NCI-H1092 (cell line): ENCODE data around the gene C11orf54.

ENCODE experiments used
- DNase-seq: peaks from one replicate; lab custom pipeline; 2025; lab: John Stamatoyannopoulos, UW

C11orf54 gene

DNA sequence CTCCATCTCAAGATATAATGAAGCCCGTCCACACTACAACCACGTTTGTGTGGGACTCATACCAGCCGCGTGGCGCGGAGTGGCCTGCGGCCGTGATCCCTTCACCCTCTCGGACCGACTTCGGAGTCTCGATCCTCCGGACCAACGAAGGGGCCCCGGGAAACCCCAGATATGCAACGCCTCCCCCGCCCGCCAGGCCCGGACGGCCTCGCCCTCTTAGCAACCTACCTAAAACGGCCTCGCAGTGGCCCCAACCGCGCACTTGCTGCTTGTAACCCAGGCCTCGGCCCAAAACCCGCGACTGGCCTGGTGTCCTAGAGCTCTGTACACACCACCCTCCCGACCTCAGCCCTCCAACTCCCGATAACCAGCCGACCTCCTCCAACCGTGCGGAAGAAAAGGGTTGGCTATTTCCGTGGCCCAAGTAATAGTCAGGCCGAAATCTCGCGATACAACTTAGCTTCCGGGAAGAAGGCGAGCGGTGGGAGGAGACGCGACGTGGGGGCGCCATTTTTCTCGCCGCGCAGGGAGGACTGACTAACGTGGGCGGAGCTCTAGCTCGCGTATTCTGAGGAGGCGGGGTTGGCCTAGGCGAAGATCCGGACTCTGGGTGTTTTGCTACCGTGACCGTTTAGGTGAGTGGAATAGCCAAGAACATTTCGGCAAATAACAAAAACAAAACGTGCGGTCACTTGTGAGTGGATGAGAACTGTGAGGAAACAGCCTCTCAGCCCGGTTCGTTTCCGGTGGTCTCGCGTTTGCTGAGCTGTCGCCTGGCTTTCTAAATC lies at the start of gene C11orf54, which contains the start of gene TAF1D:
Gene C11orf54 (plus strand): TSS at position 579 of the 788 bp plus-strand sequence. CDS start 5,722 bp downstream, outside the sequence.
Gene TAF1D (minus strand): TSS at position 402 of the 788 bp plus-strand sequence. CDS start 2,191 bp downstream, outside the sequence.
- DNase-seq = peak; percentile 100

DNA sequence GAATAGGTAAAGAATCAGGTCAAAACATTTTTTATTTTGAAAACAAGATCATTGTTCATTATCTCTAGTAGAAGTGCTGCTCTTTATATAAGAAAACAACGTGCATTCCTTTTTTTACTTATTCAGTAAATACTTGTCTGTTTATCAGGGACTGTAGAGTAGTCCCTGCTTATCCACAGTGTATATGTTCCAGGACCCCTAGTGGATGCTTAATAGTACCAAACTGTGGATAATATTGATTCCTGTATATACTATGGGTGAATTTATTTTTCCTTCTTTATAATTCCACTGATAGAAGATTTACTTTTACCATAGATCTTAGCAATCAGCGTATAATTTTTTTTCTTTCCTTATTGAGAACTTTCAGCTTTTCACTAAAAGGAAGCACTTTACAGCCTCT lies 47.4 kb upstream of the C11orf54 start:
- DNase-seq = no peak

DNA sequence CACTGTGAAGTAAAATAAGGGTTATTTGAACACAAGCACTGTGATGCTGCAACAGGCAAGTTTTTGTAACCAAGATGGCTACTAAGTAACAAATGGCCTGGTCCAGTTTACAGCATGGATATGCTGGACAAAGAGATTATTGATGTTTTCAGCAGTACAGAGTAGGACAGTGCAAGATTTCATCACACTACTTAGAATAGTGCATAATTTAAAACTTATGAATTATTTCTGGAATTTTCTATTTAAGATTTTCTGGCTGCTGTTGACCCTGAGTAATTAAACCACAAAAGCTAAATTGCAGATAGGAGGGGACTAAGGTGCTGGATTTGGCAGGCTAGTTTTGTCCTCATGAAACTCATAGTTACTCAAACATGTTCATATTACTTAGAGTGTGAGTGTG lies 46.9 kb upstream of the C11orf54 start:
- DNase-seq = no peak

DNA sequence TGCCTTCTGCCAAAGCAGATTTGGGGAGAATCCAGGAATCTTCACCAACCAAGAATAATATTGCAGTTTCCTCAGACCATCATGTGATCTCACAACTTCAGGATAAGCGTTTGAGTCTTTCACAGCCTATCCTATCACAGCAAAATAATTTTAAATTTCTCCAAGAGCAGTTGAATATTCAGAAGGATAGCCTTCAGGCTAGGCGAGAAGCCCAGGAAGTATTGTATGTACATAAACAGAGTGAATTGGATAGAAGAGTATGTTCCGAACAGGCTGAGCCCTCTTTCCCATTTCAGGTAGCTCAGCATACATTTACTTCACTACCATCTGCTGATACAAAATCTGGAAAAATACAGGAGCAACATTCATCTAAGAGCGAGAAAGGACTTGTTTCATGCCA lies 43.9 kb upstream of the C11orf54 start:
- DNase-seq = no peak

DNA sequence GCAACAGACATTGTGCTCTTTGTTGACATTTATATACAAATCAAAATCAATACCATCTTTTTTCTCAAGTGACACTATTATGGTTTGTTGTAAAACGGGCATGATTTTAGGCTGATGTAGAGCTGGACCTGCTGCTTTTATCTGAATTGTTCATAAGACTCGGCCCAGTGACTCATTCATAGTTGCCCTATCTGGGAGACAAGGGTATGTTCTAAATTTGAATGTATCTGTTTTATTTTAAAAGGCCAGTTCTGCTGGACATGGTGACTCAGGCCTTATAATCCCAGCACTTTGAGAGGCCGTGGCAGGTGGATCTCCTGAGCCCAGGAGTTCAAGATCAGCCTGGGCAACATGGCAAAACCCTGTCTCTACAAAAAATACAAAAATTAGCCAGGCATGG lies 40.6 kb upstream of the C11orf54 start:
- no peak for DNase-seq

DNA sequence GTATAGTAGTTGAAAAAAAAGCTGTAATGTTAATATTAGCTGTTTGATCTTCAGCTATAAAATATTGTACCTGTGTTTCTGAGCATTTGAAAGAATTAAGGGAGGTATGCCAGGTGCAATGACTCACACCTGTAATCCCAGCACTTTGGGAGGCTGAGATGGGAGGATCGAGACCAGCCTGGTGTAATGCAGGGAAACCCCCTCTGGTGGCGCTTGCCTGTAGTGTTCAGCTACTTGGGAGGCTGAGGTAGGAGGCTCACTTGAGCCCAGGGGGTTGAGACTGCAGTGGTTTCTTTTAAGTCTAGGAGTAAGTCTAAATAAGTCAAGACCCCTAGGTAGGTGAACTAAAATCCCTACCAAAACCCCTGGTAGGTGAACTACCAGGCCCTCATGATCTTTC lies 37.2 kb upstream of the C11orf54 start:
- DNase-seq = no peak

DNA sequence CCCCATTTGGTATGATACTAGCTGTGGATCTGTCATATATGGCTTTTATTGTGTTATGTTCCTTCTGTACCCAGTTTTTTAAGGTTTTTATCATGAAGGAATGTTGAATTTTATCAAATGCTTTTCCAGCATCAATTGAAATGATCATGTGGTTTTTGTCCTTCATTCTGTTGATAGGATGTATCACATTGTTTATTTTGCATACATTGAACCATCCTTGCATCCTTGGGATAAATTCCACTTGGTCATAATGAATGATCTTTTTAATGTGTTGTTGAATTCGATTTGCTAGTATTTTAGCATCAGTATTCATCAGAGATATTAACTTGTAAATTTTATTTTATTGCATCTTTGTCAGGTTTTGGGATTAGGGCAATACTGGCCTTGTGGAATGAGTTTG lies 31.2 kb upstream of the C11orf54 start:
- DNase-seq = no peak

DNA sequence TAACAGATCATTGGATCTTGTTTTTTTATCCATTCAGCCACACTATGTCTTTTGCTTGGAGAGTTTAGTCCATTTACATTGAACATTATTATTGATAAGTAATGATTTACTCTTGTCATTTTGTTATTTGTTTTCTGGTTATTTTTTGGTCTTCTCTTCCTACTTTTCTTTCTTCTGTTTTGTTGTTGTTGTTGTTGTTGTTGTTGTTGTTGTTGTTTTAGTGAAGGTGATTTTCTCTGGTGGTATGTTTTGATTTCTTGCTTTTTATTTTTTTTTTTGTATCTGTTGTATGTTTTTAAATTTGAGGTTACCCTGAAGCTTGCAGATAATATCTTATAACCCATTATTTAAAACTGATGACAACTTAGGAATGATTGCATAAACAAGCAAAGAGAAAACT lies 28.8 kb upstream of the C11orf54 start:
- no peak for DNase-seq

DNA sequence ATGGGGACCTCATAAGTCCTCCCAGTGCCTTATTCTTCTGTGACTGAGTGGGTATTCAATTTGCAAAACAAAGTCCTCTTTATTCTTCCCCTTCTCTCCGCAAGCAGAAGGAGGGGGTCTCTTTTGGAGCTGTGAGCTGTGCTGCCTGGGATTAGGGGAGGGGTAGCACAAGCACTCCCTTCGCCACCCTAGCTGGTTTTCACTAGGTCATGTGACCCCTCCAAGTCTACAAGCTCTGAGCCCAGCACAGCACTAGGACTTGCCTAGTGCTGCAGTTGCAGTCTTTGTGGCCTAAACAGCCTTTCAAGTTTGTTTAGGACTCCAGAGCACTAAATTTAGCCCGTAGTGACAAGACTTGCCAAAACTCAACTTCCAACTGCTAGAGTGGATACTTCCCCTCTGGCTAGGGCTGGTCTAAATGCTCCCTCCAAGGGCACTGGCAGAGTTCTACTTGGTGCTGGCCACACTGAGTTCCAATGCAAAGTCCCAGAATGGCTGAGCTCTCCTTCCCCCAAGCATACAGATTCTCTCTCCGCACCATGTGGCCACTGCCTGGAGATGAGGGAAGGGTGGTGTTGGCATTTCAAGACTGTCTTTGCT lies 25.6 kb upstream of the C11orf54 start:
- DNase-seq = no peak

DNA sequence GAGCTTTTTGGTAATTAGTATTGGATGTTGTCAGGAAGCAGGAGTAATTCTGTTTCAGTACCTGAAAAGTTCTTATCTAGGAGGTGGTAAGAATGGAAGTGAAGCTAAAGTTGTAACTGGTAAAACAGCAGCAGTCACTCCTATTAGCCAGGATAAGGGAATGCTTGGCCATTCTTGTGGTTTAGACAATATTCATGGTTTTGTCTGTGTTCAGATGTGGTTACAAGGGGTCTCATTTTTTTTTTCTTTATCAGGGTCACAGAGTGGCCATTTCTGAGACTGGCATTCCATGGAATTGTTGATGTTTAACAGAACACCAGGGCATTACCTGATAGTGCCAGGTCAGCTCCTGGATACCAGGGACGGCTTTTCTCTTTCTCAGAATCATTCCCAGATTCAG lies 24.0 kb upstream of the C11orf54 start:
- no peak for DNase-seq

DNA sequence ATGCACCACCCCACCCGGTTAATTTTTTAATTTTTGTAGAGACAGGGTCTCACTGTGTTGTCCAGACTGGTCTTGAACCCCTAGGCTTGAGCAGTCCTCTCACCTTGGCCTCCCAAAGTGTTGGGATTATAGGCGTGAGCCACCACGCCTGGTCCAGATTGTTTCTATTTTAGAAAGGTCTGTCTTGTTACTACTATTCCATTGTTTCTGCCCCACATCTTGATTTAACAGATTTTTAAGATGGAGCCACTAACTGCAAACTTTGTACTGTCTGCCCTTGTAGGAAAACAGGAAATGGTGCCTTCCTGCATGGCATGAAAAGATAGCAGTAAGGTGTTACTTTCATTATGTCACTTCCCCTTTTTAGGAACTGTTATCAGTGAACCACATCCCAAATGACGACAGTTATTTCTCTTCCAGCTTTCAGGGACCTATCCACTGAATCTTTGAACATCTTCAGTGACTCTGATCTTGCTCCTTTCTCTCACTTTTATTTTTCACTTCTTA lies 23.4 kb upstream of the C11orf54 start:
- DNase-seq = no peak

DNA sequence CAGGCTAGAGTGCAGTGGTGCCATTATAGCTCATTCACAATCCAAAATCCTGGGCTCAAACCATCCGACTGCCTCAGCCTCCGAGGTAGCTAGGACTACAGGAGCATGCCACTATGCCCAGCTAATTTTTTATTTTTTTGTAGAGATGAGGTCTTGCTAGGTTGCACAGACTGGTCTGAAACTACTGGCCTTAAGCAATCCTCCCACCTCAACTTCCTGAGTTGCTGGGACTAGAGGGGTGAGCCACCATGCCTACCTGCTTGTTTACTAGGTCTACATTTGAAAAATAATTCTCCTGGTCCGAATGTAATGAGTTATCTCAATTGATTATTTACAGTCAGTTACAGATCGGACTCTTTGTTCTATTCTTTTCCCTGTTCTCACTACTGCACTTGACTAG lies 22.2 kb upstream of the C11orf54 start:
- DNase-seq = no peak

DNA sequence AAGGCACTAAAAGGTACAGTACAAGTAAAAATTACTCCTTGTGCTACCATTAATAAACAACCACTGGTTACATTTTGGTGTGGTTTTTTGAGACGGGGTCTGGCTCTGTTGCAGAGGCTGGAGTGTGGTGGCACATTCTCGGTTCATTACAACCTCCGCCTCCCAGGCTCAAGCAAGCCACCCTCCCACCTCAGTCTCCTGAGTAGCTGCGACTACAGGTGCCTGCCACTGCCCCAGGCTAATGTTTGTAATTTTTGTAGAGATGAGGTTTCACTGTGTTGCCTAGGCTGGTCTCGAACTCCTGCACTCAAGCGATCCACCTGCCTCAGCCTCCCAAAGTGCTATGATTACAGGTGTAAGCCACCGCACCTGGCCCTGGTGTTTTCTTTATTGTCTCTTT lies 20.9 kb upstream of the C11orf54 start:
- DNase-seq = no peak

DNA sequence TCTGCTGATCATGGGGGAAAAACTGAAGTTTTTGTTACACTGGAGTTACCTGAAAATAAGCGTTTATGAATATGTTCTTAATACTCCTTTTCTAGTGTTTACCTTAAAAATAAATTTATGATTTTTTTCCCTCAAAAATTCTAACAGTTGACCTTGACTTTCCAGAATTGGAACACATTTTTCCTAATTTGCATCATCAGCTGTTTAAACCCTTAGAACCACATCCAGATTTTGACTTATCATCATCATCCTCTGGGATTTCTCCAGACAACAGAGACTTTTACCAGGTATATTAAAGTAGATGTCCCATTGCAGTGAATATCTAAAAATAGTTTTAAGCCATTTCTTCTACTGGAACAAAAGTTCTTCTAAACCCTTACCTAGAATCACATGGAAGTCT lies 17.4 kb upstream of the C11orf54 start:
- DNase-seq = no peak

DNA sequence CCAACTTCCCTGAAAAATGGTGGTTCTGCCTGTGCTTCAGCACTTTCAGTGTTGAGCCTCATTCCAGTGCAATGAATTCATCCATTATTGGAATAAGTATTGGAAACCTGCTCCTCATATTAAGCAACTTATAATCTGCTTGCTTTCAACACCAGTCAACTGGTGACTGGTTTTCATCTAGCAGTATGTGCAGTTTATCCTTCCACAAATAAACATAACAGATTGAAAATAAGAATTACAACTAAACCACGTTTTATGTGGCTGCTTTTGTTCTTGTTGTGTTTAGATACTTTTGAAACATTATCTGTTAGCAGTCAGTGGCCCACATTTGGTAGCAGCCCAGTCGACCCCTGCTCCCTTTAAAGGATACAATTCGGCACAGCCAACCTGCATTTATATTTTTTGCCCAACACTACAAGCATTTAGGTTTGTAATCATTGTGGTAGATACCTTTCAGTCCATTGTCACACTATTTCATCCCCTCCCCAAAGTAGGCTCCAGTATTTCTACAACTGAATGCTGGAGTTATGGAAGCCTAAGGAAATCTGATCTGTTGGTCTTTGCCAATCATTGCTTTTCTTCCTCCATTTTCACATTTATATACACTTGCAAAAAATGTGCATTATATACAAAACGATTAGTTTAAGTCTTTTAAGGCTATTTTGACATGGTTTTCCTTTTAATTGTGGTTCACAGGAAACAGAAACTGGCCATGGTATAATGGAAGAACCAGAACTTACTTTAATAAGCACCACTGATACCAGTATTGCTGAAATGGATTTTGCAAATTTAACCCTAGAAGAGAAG lies 13.3 kb upstream of the C11orf54 start:
- DNase-seq = no peak

DNA sequence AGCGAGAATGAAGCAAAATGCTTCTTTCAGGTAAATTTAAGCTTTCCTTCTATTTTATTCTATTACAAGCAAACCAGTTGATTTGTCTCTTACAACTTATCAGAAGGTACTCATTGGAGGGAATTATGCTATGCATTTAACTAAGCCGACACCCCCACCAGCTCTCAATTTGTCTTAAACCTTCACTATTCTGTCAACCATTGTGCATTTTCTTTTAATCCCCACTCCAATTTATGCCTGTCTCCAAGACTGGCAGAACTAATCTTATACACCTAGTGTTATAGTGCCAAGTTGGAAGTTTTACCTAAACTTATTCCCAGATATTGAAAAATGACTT lies 12.7 kb upstream of the C11orf54 start:
- DNase-seq = no peak

DNA sequence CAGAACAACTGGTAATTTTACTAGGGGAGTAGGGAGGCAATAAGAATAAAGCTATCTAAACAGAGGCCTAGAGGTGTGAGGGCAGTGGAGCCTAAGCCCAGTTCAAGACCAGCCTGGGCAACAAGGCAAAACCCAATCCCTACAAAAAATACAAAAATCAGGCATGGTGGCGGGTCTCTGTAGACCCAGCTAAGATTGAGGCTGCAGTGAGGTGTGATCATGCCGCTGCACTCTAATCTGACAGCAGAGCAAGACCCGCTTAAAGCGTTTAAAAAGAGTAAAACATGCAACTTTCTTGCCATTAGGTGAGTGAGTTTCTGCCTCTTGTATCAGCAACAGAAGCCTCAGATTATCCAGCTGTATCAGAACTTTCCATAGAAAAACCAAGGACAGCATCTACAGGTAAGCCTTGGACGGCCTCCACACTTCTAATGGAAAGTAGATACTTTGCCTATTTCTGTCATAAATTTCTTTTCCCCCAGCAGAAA lies 12.3 kb upstream of the C11orf54 start:
- DNase-seq = no peak

DNA sequence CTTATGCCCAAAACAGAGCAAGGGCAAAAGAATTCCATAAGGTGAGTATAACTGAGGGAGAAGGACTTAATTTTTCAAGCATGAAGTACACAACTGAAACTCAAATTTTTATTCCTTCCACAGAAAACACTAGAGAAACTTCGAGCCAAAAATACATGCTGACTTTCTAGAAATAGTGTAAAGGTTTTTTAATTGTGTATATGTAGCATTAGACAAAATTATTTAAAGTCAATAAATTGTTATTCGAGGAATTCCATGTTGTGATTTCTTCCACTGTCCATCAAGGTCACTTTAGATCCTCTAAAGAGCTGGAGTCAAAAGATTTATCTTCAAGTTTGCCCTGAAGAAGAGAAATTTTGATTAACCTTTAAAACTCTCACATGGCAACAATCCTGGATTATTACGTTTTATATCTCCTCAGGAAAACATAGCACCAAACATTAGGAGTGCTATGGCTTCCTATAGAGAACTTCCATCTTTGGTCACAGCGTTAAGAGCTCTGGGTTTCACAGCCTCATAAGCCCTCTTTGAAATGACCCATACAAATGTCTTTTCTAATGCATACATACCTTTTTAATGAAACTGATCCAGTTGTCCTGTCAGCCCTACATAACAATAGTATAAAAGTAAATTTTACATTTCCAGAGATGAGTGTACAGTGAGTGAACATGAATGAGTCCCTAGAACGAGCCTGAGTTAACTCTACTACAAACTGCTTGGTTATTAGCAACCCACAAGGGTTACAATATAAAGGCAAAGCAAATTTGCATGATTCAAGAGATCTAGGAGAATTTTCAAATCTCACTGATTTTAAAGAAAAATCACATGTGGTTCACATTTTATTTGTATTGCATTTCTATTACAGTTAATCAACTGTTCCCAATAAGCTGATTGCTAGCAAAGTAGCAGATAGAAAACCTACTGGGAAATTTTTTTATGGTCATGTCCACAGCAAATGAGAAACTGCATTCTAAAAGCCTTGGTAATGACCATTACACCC lies 11.1 kb upstream of the C11orf54 start:
- no peak for DNase-seq

DNA sequence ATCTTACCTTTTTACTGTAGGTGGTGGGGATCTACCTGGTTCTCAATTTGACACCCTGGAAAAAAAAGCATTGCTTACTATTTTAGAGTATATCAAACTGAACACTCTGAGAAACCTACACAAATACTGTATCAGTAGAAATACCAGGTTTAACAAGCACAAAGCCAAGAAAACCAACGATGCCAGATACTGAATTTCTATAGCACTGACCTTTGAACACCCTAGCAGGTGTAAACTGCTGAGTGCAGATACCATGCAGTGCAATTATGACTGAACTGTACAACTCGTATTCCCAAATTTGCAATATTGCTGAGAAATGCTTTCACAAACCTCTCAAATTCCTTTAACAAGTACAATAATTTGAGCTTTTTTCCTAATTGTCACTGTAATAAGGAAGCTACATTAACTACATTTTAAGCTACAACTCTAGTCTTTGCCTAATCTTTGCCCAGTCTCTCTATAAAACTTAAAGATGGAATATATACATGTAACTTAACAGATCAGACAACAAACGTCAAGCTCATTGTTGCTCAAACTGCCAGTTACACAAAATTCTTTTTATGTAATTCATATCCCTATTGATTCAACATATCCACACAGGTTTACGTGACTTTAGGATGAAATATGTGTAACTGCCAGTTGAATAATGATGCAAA lies 9.1 kb upstream of the C11orf54 start:
- DNase-seq = no peak

DNA sequence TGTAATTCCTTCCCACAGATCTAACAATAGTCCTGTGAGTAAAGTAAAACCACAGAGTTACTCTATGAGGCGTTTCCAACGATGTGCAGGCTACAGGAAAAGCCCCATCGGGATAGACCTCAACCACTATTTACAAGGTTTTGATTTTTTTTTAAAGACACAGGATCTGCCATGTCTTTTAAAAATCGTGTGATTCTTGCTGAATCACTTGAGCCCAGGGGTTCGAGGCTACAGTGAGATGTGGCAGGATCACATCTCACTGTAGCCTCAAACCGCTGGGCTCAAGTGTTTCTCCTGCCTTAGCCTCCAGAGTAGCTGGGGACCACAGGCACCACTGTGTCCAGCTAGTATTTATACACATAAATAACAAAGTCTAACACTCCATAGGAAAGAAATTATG lies 8.0 kb upstream of the C11orf54 start:
- no peak for DNase-seq
